GM12878 (cell line): ENCODE results near the gene TRPC6.

Experiments
- BCL3 ChIP-seq: IDR thresholded peaks from 2 replicates; pipeline ENCODE4 v1.6.1; 2011; ENCODE audit warnings: borderline replicate concordance, low read depth, mild to moderate bottlenecking, moderate library complexity, low read length; ENCODE audit not compliant: insufficient read depth, poor library complexity, severe bottlenecking
- BRCA1 ChIP-seq: IDR thresholded peaks from 2 replicates; pipeline ENCODE4 v1.6.1; 2011; ENCODE audit warnings: low read depth, low read length, improper control_type of control experiment
- CREB1 ChIP-seq: IDR thresholded peaks from 2 replicates; pipeline ENCODE4 v1.6.1; 2012; ENCODE audit warnings: low read depth, mild to moderate bottlenecking, inconsistent platforms
- CTCF ChIP-seq, 3 experiments: IDR thresholded peaks in 2 of 3; conservative IDR thresholded peaks in 1 of 3; 2 replicates each; pipeline ENCODE4 v1.5.1; 2011; ENCODE audit warnings: low read depth in 3 of 3, low read length in 3 of 3, mild to moderate bottlenecking in 3 of 3, control low read depth in 2 of 3, moderate library complexity in 2 of 3, inconsistent platforms in 1 of 3, mixed read lengths in 1 of 3; ENCODE audit not compliant: control insufficient read depth in 2 of 3, insufficient read depth in 1 of 3; ENCODE audit errors: extremely low read depth in 1 of 3
- HDAC2 ChIP-seq: fragments of 200-600 bp; sonication (generic); IDR thresholded peaks from 2 replicates; pipeline ENCODE4 v1.6.1; 2017
- SIN3A ChIP-seq: IDR thresholded peaks from 2 replicates; pipeline ENCODE4 v1.6.1; 2012; ENCODE audit warnings: low read depth, low read length, improper control_type of control experiment

DNA sequence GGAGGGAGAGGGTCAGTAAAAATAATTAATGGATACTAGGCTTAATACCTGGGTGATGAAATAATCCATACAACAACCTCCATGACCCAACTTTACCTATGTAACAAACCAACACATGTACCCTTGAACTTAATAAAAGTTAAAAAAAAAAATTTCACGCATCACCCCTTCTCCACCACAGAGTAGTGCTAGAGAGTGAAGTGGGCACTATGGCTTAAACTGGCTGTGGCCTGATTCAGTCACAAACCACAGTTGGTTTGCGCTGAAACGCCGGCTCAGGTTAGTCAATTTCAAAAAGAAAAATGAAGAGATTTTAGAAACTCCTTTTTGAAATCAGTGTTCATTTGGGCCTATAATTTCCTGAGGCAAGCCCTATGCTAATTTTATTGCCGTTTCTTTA lies 144.3 kb downstream of the TRPC6 start:
- TF ChIP-seq SIN3A, result no peak
- TF ChIP-seq CTCF (IDR thresholded peaks at IDR 0.05 in 2 of 3, conservative IDR thresholded peaks at IDR 0.05 in 1 of 3; ENCODE audit: control insufficient read depth in 2 of 3, extremely low read depth in 1 of 3, insufficient read depth in 1 of 3, low read depth in 3 of 3, low read length in 3 of 3), result no peak
- TF ChIP-seq BCL3, result no peak
- TF ChIP-seq CREB1, result no peak
- no peak for TF ChIP-seq HDAC2
- no peak for TF ChIP-seq BRCA1
